C4-2B (cell line): ENCODE data around the gene MYOT.

Experiments used
- H3K27ac ChIP-seq: fragments of 450-650 bp; 2 replicates; pipeline ENCODE4 v1.5.1; 2017
- CTCF ChIP-seq: fragments of 450-650 bp; conservative IDR thresholded peaks from 2 replicates; pipeline ENCODE4 v1.5.1; 2017; ENCODE audit warnings: mild to moderate bottlenecking
- ZFX ChIP-seq: fragments of 450-650 bp; IDR thresholded peaks from 2 replicates; pipeline ENCODE4 v1.6.1; 2017

MYOT gene

GRCh38 chr5:137867664-137868063 lies at the start of gene MYOT:
Gene MYOT, plus strand, starts transcription at chr5:137867860. Its CDS starts 2,792 bp downstream, at chr5:137870652.
- no peak for TF ChIP-seq ZFX
- no peak for TF ChIP-seq CTCF
- no peak within 1 kb of the TSS for H3K27ac ChIP-seq

- no peak overlapping the region for H3K27ac ChIP-seq
- no peak for TF ChIP-seq ZFX
- no peak for TF ChIP-seq CTCF
Observed at GRCh38 chr5:137819766-137820165, 47.9 kb upstream of the MYOT start.

GRCh38 chr5:137822158-137822764 lies 45.4 kb upstream of the MYOT start:
- TF ChIP-seq CTCF (peak; percentile 72), ZFX (no peak)

GRCh38 chr5:137822984-137823383 lies 44.7 kb upstream of the MYOT start:
- H3K27ac ChIP-seq = no peak overlapping the region
- TF ChIP-seq ZFX = no peak
- TF ChIP-seq CTCF = no peak

More at GRCh38 chr5:137822158-137822764, 45.4 kb upstream of the MYOT start:
- no peak overlapping the region for H3K27ac ChIP-seq

GRCh38 chr5:137825165-137825564 lies 42.5 kb upstream of the MYOT start:
- H3K27ac ChIP-seq = no peak overlapping the region
- TF ChIP-seq CTCF = no peak
- no peak for TF ChIP-seq ZFX

- no peak overlapping the region for H3K27ac ChIP-seq
- TF ChIP-seq CTCF = no peak
- no peak for TF ChIP-seq ZFX
Observed at GRCh38 chr5:137826067-137826466, 41.6 kb upstream of the MYOT start.

- no peak for TF ChIP-seq ZFX
Observed at GRCh38 chr5:137828180-137828579, 39.5 kb upstream of the MYOT start.

GRCh38 chr5:137828664-137829063 lies 39.0 kb upstream of the MYOT start:
- TF ChIP-seq ZFX = no peak
- TF ChIP-seq CTCF = no peak
- H3K27ac ChIP-seq = no peak overlapping the region

More at GRCh38 chr5:137828180-137828579, 39.5 kb upstream of the MYOT start:
- no peak overlapping the region for H3K27ac ChIP-seq
